GM21390 (cell line): Measurements from ENCODE around the gene ARHGEF28.

Source experiments
- ATAC-seq: cut with Tn5 transposase; IDR thresholded peaks from one replicate; pipeline ENCODE4 v1.9.1; 2021; ENCODE audit not compliant: unreplicated experiment

Gene ARHGEF28

DNA sequence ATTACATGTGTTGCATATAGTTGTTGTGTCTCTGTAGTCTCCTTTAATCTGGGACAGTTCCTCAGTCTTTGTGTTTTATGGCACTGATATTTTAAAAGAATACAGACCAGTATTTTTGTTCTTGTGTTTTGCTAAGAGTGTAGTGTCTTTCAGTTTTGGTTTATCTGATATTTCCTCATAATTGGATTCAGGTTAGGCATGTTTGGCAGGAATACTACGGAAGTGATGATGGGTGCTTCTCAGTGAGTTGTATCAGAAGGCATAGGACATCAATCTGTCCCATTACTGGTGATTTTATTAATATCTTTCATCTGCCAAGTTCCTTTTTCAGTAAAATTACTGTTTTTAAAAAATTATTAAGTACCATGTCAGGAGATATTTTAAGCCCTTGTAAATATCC is 212.9 kb downstream of the ARHGEF28 start:
- ATAC-seq = no peak

- no peak for ATAC-seq
Measured at GRCh38 chr5:73841641-73842040, 215.6 kb downstream of the ARHGEF28 start.

DNA sequence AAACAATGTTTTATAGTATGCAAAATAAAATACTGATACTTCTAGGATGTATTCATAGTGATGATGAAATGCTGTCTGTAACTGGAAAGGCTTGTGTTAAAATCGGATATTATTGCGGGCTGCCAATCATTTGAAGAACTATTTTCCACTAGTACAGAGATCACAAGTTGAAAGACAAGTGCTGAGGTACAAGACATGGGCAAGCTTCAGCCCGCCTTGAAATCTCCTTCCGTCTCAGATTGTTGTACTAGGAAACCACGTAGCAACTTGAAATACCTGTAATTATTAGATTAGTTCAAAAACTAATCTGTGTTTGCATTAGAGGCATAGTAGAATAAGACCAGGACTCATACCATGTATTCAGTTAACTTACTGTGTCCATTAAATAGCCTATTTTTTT is 218.2 kb downstream of the ARHGEF28 start:
- ATAC-seq = no peak

- no peak for ATAC-seq
Measured at GRCh38 chr5:73851471-73852181, 225.6 kb downstream of the ARHGEF28 start.

GRCh38 chr5:73853091-73853490 is 227.1 kb downstream of the ARHGEF28 start:
- no peak for ATAC-seq

DNA sequence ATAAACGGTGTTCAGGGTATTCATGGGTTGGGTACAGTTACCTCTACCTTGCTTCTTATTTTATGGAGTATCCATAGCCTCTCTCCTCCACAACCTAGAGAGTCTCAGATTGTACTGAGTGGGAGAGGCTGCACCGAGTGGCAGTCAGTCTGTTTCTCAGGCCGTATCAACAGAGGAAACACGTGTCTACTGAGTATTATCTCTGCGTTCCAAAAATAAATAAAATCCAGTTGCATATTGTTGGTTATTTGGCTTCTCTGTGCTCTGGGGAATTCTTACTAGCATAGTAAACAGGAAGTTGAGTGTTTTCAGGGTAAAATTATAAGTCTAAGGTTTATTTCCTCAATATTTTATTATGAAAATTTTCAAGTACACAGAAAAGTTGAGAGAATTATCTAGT is 231.0 kb downstream of the ARHGEF28 start:
- ATAC-seq = no peak

DNA sequence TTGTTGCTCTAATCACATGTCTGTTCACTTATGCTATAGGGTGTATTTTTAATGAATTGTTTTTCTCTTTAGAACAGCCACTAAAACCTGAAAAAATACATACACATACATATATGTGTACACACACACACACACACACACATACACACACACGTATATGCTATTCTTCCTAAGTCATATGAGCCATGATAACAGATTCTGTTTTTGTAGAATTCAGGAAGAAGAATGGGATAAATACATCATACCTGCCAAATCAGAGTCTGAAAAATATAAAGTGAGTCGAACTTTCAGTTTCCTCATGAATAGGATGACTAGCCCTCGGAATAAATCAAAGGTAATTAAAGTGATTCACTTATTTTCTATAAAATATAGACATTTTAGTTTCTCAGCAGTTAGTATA is 231.4 kb downstream of the ARHGEF28 start:
- no peak for ATAC-seq

DNA sequence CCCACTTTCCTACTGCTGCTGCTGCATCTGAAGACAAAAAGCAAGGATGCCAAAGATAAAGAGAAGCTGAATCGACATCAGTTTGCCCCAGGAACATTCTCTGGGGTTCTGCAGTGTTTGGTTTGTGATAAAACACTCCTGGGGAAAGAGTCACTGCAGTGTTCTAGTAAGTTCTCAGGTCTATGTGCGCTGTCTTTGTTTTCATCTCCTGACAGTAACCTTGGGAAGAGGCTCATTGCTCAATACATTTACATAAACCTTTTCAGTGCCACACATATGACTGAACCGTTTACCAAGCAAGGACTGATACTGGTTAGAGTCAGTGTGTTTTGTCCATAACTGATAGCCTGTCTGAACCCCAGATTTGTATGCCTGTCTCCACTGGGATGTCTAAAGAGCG is 232.1 kb downstream of the ARHGEF28 start:
- no peak for ATAC-seq

DNA sequence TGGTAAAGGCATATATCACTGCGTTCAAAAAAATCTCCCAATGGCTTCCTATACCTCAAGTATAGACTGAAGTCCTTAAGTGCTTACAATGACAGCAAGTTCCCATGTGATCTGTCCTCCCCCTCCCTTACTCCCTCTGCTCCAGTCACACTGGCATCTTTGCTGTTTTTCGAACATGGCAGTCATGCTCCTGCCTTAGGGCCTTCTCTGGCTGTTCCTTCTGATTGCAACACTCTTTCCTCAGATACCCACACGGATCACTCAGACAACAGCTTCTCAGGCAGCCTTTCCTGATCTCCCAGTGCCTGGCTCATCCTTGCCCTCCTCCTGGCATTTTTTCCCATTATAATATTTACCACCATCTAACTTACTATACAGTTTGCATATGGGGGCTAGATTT is 232.8 kb downstream of the ARHGEF28 start:
- no peak for ATAC-seq

DNA sequence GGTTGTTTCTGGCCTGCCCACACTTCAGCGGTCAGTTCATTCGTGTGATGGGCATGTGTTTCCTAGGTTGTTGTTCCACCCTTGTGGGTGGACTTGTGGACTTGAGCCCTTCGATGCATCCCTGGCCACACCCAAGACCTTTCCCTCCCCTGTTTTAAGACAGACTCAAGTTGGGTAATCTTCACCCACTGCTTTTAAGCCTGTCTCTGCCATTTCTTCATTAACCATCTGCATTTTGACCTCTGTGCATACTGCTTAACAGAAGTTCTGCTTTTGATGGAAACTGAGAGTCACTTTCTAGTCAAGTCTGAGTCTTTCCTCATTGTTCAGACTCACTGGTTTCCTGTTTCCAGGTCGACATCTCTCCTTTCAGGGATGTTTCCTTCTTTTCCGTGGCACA is 233.7 kb downstream of the ARHGEF28 start:
- ATAC-seq = no peak

GRCh38 chr5:73861313-73861988 is 235.5 kb downstream of the ARHGEF28 start:
- ATAC-seq = no peak

GRCh38 chr5:73862796-73863195 is 236.8 kb downstream of the ARHGEF28 start:
- ATAC-seq = no peak

DNA sequence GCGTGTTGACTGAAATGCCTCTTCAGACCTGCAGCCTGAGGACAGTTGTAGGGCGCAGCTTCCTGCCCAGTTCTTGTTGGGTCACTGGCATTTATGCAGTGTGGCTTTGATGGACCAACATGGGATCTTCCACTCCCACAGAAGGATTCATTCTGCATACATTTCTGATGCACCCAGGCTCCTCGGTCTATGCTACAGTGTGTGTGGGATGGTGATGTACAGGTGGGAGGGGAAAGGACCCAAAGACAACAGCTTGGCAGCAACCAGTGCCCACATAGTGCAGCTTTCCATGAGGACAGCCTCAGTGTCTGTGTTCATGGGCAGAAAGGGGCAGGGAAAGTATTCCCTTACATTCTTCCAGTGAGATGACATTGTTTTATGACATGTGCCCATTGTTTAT is 237.9 kb downstream of the ARHGEF28 start:
- no peak for ATAC-seq

DNA sequence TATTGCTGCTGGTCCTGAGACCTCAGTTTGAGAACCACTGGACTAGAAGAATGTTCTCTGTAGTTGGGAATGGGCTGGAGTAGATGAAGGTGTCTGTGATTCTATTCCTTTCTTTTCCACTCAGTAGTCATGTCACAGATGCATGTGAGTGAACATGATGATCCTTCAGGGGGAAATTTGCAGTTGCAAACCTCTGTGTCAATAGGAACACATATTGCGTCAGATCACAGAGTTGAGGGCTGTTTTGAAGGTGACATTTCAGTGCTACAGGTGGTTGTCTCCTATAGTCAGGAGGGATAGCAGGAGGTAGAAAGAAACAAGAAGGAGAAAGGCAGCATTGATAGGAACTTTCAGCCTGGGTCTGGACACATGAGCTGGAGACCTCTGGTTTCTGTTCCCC is 239.3 kb downstream of the ARHGEF28 start:
- no peak for ATAC-seq

DNA sequence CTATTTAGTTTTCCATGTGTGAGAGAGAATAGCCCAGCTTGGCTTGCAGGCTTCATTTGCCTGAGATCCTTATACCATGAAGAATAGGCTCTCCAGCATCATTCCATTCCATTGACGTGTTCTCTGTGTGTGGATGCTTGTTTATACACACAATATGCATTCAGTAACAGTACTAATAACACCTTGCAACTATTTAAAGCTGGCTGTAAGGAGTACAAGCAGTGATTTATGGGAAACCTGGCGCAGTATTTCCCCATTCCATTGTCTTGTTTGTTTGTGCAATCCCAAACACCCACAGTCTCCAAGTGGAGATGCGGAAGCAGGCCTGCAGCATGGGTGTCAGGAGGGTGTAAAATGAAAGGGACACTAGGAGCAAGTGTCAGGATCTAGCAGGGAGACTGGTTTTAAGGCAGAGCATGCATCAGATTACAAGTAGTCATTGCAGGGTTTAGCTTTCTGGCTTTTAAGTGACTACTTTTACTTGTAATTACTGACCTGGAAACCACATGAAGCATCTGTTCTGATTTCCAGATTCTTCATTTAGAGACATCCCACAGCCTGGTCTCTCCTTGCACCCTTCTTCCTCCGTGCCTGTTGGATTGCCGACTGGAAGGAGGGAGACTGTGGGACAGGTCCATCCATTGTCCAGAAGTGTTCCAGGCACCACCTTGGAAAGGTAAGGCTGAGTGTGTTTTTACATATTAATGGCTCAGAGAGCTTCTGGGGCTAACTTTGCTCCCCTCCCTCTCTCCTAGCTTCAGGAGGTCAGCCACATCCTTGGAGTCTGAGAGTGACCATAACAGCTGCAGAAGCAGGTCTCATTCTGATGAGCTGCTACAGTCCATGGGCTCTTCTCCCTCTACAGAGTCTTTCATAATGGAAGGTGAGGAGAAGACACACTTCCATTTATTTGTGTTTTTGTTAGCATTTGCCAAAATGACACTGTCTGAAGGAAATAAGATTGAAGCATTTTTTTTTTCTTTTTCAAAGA is 241.6 kb downstream of the ARHGEF28 start:
- no peak for ATAC-seq

- no peak for ATAC-seq
Measured at GRCh38 chr5:73883646-73884045, 257.6 kb downstream of the ARHGEF28 start.

GRCh38 chr5:73887688-73888087 is 261.7 kb downstream of the ARHGEF28 start:
- ATAC-seq = no peak

GRCh38 chr5:73890569-73890968 is 264.6 kb downstream of the ARHGEF28 start:
- no peak for ATAC-seq

- no peak for ATAC-seq
Measured at GRCh38 chr5:73892218-73892617, 266.2 kb downstream of the ARHGEF28 start.

- ATAC-seq = no peak
Measured at GRCh38 chr5:73892806-73893205, 266.8 kb downstream of the ARHGEF28 start.

GRCh38 chr5:73893813-73894212 is 267.8 kb downstream of the ARHGEF28 start:
- no peak for ATAC-seq

- ATAC-seq = no peak
Measured at GRCh38 chr5:73894860-73895259, 268.9 kb downstream of the ARHGEF28 start.
